H1 (cell line): ENCODE measurements around the gene NGEF. TPM values are rescaled to one million over a fixed set of nuclear protein-coding genes. Genes with fewer than 3 reads are reported as not detected.

Source experiments
- polyA plus RNA-seq, 7 experiments: library from polyadenylated mRNA; depleted of rRNA in 3 of 7; stranded (reverse) in 5 of 7; unstranded in 2 of 7; fragments of >200 nt in 5 of 7; fragments of 200-250 nt in 2 of 7; gene quantifications; 1 replicate in 5 of 7; 2 replicates in 1 of 7; 4 replicates in 1 of 7; pipeline versions ENCODE4 v1.2.1 to v1.2.3, GENCODE V29; 2011 to 2013; ENCODE audit warnings: missing spikeins in 2 of 7, mixed read lengths in 2 of 7
- small RNA-seq: library from polyadenylated mRNA; stranded (forward); fragments of <200 nt; extraction: miRNeasy Mini kit (QIAGEN cat#:217004); gene quantifications from one replicate; pipeline ENCODE3, GENCODE V24; 2013; ENCODE audit not compliant: insufficient read depth
- total RNA-seq: library from RNA; stranded (reverse); fragmentation: NEBNext Ultra II Directional; extraction: Animal tissue kit (Norgen Biotek cat#: 25700); gene quantifications from 2 replicates; pipeline ENCODE4 v1.2.1, GENCODE V29; 2021

Gene NGEF
- total and polyA plus RNA-seq, 2 of the 8 experiments (the other 6 are each of a cell fraction or from before 2014, with no cell fraction given), result 2.7 to 3.2 TPM

Small RNAs within 50 kb of the gene (small RNA-seq; reads per million reads assigned to genes)
- gene RF00019, result not detected

Other genes starting within 250 kb of the NGEF start
- gene KCNJ13, start 236.7 kb downstream of the NGEF start, total RNA-seq, result not detected in 2 replicates
- not detected in 2 replicates for gene KCNJ13, start 236.7 kb downstream of the NGEF start, polyA plus RNA-seq (2011; rRNA removed)
- 1.6 and 2.1 TPM in 2 replicates for gene SNORC, start 143.0 kb downstream of the NGEF start, total RNA-seq
- gene SNORC, start 143.0 kb downstream of the NGEF start, polyA plus RNA-seq (2011; rRNA removed), result 1.8 and 2.8 TPM in 2 replicates
- gene NEU2, start 19.4 kb upstream of the NGEF start, total RNA-seq, result not detected in 2 replicates
- 0.12 TPM in 1 of 2 replicates, not detected in the other for gene NEU2, start 19.4 kb upstream of the NGEF start, polyA plus RNA-seq (2011; rRNA removed)
- gene INPP5D, start 47.1 kb upstream of the NGEF start, total RNA-seq, result 7.1 and 8.6 TPM in 2 replicates
- 4.5 and 6.0 TPM in 2 replicates for gene INPP5D, start 47.1 kb upstream of the NGEF start, polyA plus RNA-seq (2011; rRNA removed)
- gene ATG16L1, start 238.4 kb upstream of the NGEF start, total RNA-seq, result 28.5 and 31.0 TPM in 2 replicates
- gene ATG16L1, start 238.4 kb upstream of the NGEF start, polyA plus RNA-seq (2011; rRNA removed), result 18.3 and 19.8 TPM in 2 replicates